Activated naive CD4-positive, alpha-beta T cell treated with anti-CD3 and anti-CD28 coated beads for 36 hours (primary cell): ENCODE data around the gene PDE4C. TPM values are rescaled to one million over a fixed set of nuclear protein-coding genes. Genes with fewer than 3 reads are reported as not detected.

Experiments used
- CTCF ChIA-PET: fragments of 350-600 bp; sonication (Branson Sonifier 250); formaldehyde crosslinking; loops from one replicate; lab custom pipeline; 2021; ENCODE audit warnings: antibody characterized with exemption; lab: Charles Lee
- DNase-seq: peaks from one replicate; pipeline ENCODE4 v3.0.0-alpha.2; 2020
- H3K27ac Mint-ChIP-seq: one replicate; pipeline ENCODE4 v1.8.0; 2021; ENCODE audit warnings: mild to moderate bottlenecking, mixed read lengths
- H3K27me3 Mint-ChIP-seq: one replicate; pipeline ENCODE4 v1.8.0; 2021; ENCODE audit warnings: low read depth, mixed read lengths
- H3K36me3 Mint-ChIP-seq: one replicate; pipeline ENCODE4 v1.8.0; 2021; ENCODE audit warnings: low read depth, mixed read lengths
- H3K4me1 Mint-ChIP-seq: one replicate; pipeline ENCODE4 v1.8.0; 2021; ENCODE audit warnings: low read depth, mixed read lengths
- H3K4me3 Mint-ChIP-seq: one replicate; pipeline ENCODE4 v1.8.0; 2021; ENCODE audit warnings: mild to moderate bottlenecking, moderate library complexity, mixed read lengths
- H3K9me3 Mint-ChIP-seq: one replicate; pipeline ENCODE4 v1.8.0; 2021; ENCODE audit warnings: mixed read lengths
- intact Hi-C: fragments of 100-400 bp; cut with micrococcal nuclease; formaldehyde crosslinking; loops from one replicate; pipeline ENCODE4 v1.15.1; 2023
- total RNA-seq, 2 experiments: library from RNA; stranded (reverse); gene quantifications; one replicate each; pipeline ENCODE4 v1.2.3, GENCODE V29; 2021

PDE4C gene
- total RNA-seq, 2 experiments from 2014 or later, result 0.10 TPM; not detected in 1

- no peaks in the 10 kb centered on the region for H3K27me3 Mint-ChIP-seq
- no peak for DNase-seq
- H3K36me3 Mint-ChIP-seq, result no peaks in the 10 kb centered on the region
- H3K4me3 Mint-ChIP-seq, result peak overlapping the region; percentile 83
- intact Hi-C loops, result loop anchor here (1.0 to 5.0 kb wide), 10 partner anchors 17 to 331 kb away; partner anchors contain the start of genes ELL, LSM4 and PGPEP1
- H3K4me1 Mint-ChIP-seq, result peaks cover 19% of the 10 kb centered on the region
- H3K9me3 Mint-ChIP-seq, result no peaks in the 10 kb centered on the region
- CTCF ChIA-PET, result interaction anchor here (0.8 to 3.5 kb wide), 8 partner anchors 9 to 199 kb away, joined by 3 to 28 read pairs (median 4); partner anchors contain the start of gene RAB3A
- H3K27ac Mint-ChIP-seq, result peak overlapping the region; percentile 90
Observed at GRCh38 chr19:18191640-18192062, 34.6 kb downstream of the PDE4C start.

GRCh38 chr19:18190278-18190677, 36.0 kb downstream of the PDE4C start:
- CTCF ChIA-PET, result interaction anchor here (1.4 kb wide), 1 partner anchor 59 kb away, joined by 6 read pairs; no protein-coding TSS in a partner anchor
- intact Hi-C loops, result loop anchor here (5.0 kb wide), 1 partner anchor 243 kb away; no protein-coding TSS in a partner anchor
- H3K4me3 Mint-ChIP-seq, result no peak overlapping the region
- H3K9me3 Mint-ChIP-seq, result no peaks in the 10 kb centered on the region
- H3K36me3 Mint-ChIP-seq, result no peaks in the 10 kb centered on the region
- H3K4me1 Mint-ChIP-seq, result peaks cover 19% of the 10 kb centered on the region
- H3K27me3 Mint-ChIP-seq, result no peaks in the 10 kb centered on the region
- no peak overlapping the region for H3K27ac Mint-ChIP-seq
- DNase-seq, result no peak

- CTCF ChIA-PET, result interaction anchor here (0.6 kb wide), 3 partner anchors 87 to 215 kb away, joined by 3 to 4 read pairs (median 4); no protein-coding TSS in a partner anchor
- DNase-seq, result no peak
- no peak overlapping the region for H3K4me3 Mint-ChIP-seq
- H3K36me3 Mint-ChIP-seq, result no peaks in the 10 kb centered on the region
- H3K9me3 Mint-ChIP-seq, result no peaks in the 10 kb centered on the region
- intact Hi-C loops, result no loop called here
- no peak overlapping the region for H3K27ac Mint-ChIP-seq
- H3K4me1 Mint-ChIP-seq, result no peaks in the 10 kb centered on the region
- no peaks in the 10 kb centered on the region for H3K27me3 Mint-ChIP-seq
Observed at GRCh38 chr19:18185538-18185937, 40.7 kb downstream of the PDE4C start.

- no peaks in the 10 kb centered on the region for H3K27me3 Mint-ChIP-seq
- intact Hi-C loops, result no loop called here
- DNase-seq, result no peak
- H3K27ac Mint-ChIP-seq, result no peak overlapping the region
- H3K4me3 Mint-ChIP-seq, result no peak overlapping the region
- CTCF ChIA-PET, result interaction anchor here (0.7 to 1.5 kb wide), 6 partner anchors 30 to 221 kb away, joined by 3 to 5 read pairs (median 3); no protein-coding TSS in a partner anchor
- H3K9me3 Mint-ChIP-seq, result no peaks in the 10 kb centered on the region
- H3K4me1 Mint-ChIP-seq, result no peaks in the 10 kb centered on the region
- no peaks in the 10 kb centered on the region for H3K36me3 Mint-ChIP-seq
Observed at GRCh38 chr19:18183529-18183928, 42.7 kb downstream of the PDE4C start.

- CTCF ChIA-PET, result interaction anchor here (0.7 to 1.0 kb wide), 2 partner anchors 12 to 246 kb away, joined by 3 to 4 read pairs; no protein-coding TSS in a partner anchor
- H3K9me3 Mint-ChIP-seq, result no peaks in the 10 kb centered on the region
- H3K27me3 Mint-ChIP-seq, result no peaks in the 10 kb centered on the region
Observed at GRCh38 chr19:18179957-18180356, 46.3 kb downstream of the PDE4C start.

GRCh38 chr19:18176367-18177310, 49.6 kb downstream of the PDE4C start:
- Mint-ChIP-seq H3K27ac (no peak overlapping the region), H3K36me3 (peaks cover 2% of the 10 kb centered on the region), H3K9me3 (no peaks in the 10 kb centered on the region), H3K4me3 (no peak overlapping the region), H3K27me3 (no peaks in the 10 kb centered on the region), H3K4me1 (peaks cover 6% of the 10 kb centered on the region)
- CTCF ChIA-PET, result interaction anchor here (1.8 kb wide), 1 partner anchor 75 kb away, joined by 5 read pairs; no protein-coding TSS in a partner anchor
- no peak for DNase-seq
- intact Hi-C loops, result no loop called here

More at GRCh38 chr19:18179957-18180356, 46.3 kb downstream of the PDE4C start:
- no peak for DNase-seq
- Mint-ChIP-seq H3K27ac (no peak overlapping the region), H3K4me3 (no peak overlapping the region), H3K4me1 (no peaks in the 10 kb centered on the region), H3K36me3 (no peaks in the 10 kb centered on the region)
- intact Hi-C loops, result no loop called here

- peaks cover 5% of the 10 kb centered on the region for H3K36me3 Mint-ChIP-seq
- H3K4me1 Mint-ChIP-seq, result peaks cover 6% of the 10 kb centered on the region
- no peaks in the 10 kb centered on the region for H3K9me3 Mint-ChIP-seq
- intact Hi-C loops, result loop anchor here (1.0 kb wide), 1 partner anchor 17 kb away; no protein-coding TSS in a partner anchor
- no peaks in the 10 kb centered on the region for H3K27me3 Mint-ChIP-seq
- DNase-seq, result no peak
- peak overlapping the region; percentile 10 for H3K4me3 Mint-ChIP-seq
- H3K27ac Mint-ChIP-seq, result no peak overlapping the region
- CTCF ChIA-PET, result interaction anchor here (1.0 to 1.6 kb wide), 4 partner anchors 17 to 77 kb away, joined by 3 to 4 read pairs (median 4); no protein-coding TSS in a partner anchor
Observed at GRCh38 chr19:18174983-18175382, 51.3 kb downstream of the PDE4C start.

Other genes with a start within 250 kb of the PDE4C start
- gene ARRDC2, start 218.3 kb downstream of the PDE4C start, total RNA-seq, result 10 to 100 TPM; 17.7 to 19.0 TPM
- 10 to 100 TPM; 10.1 to 14.4 TPM for gene IL12RB1, start 139.5 kb downstream of the PDE4C start, total RNA-seq
- gene MAST3, start 128.7 kb downstream of the PDE4C start, total RNA-seq, result 10 to 100 TPM; 12.8 to 13.5 TPM
- gene PIK3R2, start 73.3 kb downstream of the PDE4C start, total RNA-seq, result 10 to 100 TPM; 16.1 to 16.3 TPM
- gene IFI30, start 52.6 kb downstream of the PDE4C start, total RNA-seq, result 10 to 100 TPM; 19.0 to 20.8 TPM
- gene MPV17L2, start 33.2 kb downstream of the PDE4C start, total RNA-seq, result 1 to 10 TPM; 6.3 to 6.5 TPM
- 1 to 10 TPM; 3.8 to 6.0 TPM for gene RAB3A, start 22.4 kb downstream of the PDE4C start, total RNA-seq
- under 1 TPM in 1 of 2 experiments, not detected in 1; 0.19 TPM for gene IQCN, start 48.0 kb upstream of the PDE4C start, total RNA-seq
- 100 to 1,000 TPM in 1 of 2 experiments, 10 to 100 TPM in 1; 87.9 to 105 TPM for gene JUND, start 55.2 kb upstream of the PDE4C start, total RNA-seq
- 100 to 1,000 TPM; 439 to 451 TPM for gene LSM4, start 96.6 kb upstream of the PDE4C start, total RNA-seq
- 10 to 100 TPM; 14.4 to 15.6 TPM for gene PGPEP1, start 114.2 kb upstream of the PDE4C start, total RNA-seq
- under 1 TPM in 1 of 2 experiments, not detected in 1; 0.20 TPM for gene GDF15, start 159.7 kb upstream of the PDE4C start, total RNA-seq
- not detected for gene LRRC25, start 171.2 kb upstream of the PDE4C start, total RNA-seq
- gene SSBP4, start 193.0 kb upstream of the PDE4C start, total RNA-seq, result 10 to 100 TPM; 62.6 to 71.4 TPM
- 10 to 100 TPM; 12.3 to 14.3 TPM for gene ISYNA1, start 211.7 kb upstream of the PDE4C start, total RNA-seq